OCI-M1 (cell line): Measurements from ENCODE around the gene ZNF736.
"Not testable (repeated sequence)": the region's sequence is repeated elsewhere in the genome, so short reads cannot be mapped to it uniquely, and the experiment has no call there.

Experiments used
- DNase-seq: peaks from one replicate; lab custom pipeline; 2025; lab: John Stamatoyannopoulos, UW

ZNF736 gene

DNA sequence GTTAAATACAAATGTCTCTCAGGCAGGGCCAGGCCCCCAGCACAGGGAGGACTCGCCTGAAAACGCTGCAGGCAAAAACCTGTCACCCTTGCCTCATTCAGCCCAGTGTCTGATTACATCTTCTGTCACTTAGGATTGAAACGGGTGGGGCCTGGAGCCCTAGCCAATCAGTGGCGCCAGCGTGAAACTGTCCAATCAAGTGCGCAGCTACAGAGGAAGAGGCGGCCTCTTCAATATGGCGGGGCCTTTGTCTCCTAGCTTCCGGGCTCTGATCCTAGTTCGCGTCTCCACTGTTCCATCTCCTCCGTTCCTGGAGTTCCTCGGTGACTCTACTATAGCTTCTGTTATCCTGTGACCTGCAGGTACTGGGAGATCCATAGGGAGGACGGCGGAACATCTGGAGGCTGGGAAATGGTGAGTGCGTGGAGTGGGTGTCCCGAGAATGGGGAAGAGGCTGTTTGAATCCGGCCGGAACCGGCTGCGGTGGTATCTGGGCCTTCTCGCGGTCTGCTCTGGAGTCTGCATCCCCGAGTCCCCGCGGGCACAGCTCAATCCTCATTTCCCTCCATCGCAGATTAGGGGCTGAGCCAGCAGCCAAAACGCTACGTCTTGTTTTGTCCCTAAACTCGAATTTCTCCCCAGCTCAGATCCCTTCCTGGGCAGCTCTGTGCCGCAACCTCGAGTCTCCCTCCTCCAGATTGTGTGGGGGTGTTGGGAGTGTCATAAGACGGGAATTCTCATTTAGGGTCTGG, at the start of gene ZNF736:
Gene ZNF736 (plus strand): TSS at position 222 of the 752 bp plus-strand sequence. CDS start 190 bp downstream, at position 412.
- peak; percentile 99 for DNase-seq

GRCh38 chr7:64266341-64266919, 47.3 kb upstream of the ZNF736 start:
- no peak for DNase-seq

GRCh38 chr7:64277630-64278029, 36.1 kb upstream of the ZNF736 start:
- DNase-seq = peak; percentile 46

GRCh38 chr7:64294701-64295420, 18.9 kb upstream of the ZNF736 start:
- no peak for DNase-seq

GRCh38 chr7:64297418-64297817, 16.3 kb upstream of the ZNF736 start:
- DNase-seq = not testable (repeated sequence)

DNA sequence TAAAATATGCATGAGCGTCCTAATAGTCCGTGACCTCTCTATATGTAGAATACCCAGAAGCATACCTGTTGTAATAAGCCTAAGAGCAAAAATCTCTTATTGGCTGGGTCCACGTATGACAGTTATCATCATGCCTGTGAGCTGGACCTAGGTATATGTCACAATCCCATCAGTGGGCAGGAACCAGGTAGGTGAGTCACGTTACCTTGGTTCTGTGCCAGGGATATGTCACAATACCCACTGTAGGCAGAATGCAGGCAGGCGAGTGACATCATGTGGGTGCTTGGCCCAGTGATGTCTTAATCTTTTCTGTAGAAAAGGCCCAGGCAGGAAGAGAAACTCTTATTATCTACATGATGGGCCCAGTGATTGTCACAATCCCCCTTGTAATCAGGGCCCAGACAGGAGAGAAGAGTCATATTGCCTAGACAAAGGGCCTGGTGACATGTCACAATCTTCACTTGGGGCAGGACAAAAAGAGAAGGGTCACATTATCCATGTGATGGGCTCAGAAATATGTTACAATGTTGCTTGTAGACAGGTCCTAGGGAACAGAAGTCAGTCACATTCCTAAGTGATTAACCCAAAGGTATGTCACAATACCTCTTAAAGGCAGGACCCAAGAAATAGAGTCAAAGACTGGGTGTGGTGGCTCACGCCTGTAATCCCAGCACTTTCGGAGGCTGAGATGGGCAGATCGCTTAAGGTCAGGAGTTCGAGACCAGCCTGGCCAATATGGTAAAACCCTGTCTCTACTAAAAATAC, 12.9 kb upstream of the ZNF736 start:
- no peak for DNase-seq

DNA sequence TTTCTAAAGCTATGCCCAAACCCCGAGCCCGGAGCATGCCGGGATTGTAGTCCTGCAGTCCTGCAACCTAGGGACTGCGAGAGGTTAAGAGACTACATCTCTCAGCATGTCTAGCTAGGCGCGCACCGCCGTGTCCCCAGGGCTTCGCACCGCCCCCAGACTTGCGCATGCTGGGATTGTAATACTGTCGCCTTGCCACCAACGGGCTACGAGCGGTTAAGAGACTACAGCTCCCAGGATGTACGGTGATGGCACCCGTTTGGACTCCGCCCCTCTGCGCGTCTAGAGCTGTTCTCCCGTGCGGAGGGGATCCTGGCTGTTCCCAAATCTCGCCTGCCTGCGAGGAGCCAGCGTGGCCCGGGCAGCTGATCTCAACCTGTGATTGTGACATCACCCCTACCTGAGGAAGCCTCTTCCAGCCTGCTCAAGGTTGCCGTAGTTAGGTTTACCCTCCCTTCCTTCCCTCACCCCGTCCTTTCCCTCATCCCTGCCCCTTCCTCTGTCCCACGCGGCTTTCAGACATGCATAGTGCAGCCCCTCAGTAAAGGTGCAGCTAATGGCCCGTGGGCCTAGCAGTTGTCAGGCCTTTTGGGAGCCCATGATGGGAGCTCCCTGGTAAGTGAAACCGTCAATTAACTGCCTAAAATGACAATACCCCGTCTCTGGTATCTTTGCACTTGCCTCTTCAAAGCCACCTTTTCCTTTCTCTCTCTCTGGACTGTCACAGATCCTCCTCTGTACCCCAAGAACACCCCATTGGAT, 6.3 kb upstream of the ZNF736 start:
- peak; percentile 99 for DNase-seq

DNA sequence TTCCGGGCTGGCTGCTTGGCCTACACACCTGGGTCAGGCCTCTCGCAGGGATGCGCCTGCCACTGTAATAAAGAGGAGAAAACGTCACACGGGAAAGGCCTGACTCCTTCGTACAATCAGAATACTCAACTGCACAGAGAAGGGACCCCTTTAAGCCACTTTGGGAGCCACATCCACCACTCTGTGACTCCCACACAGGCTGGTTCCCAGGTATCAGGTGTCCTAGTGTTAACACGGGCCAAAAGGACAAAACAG, 5.8 kb upstream of the ZNF736 start:
- no peak for DNase-seq

GRCh38 chr7:64310426-64310825, 3.3 kb upstream of the ZNF736 start:
- DNase-seq = no peak

- no peak for DNase-seq
Measured at GRCh38 chr7:64312826-64313225, 935 bp upstream of the ZNF736 start.

GRCh38 chr7:64314566-64314965, 805 bp downstream of the ZNF736 start:
- peak; percentile 67 for DNase-seq

- not testable (repeated sequence) for DNase-seq
Measured at GRCh38 chr7:64316031-64316742, 2.4 kb downstream of the ZNF736 start.

DNA sequence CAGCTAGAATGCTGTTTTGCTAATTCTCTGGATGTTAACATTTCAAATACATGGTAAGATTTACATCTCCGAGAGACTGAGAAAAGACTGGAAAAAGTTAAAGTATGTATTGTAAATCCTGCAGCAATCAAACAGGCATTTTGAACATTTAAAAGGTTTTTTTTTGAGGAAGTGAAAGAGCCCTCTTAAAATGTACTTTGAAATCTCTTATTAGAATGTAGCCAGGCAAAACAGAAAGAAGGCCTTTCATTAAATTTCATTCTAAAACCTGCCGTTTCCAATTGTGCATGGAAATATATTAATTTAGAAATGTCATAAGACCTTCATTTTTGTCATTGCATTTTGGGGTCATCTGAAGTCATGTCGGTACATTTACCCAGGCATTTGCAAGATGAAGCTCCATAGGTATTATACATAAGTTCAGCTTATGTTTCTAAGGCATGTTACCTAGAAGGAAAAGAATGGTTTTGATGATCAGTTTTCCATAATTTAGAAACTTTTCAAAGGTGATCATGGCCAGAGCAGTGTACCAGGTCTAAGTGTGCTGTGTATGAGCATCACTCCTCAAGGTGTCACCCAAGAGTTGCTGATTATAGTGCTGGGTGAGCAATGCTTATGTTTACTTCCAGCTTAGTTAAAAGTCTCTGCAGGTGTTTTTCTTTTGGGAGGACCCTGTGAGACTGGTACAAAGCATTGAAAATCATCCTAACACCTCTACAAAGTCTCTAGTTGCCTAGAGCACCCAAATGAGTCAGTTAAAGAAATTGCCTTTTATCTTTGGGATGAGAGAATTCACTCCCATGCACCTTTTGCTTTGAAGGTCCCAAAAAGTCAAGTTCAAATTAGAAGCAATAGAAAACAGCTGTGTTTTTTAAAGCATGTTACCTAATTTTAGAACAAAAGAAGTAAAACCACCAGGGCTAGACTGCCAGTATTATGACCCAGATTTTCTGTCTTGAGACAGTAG, 7.1 kb downstream of the ZNF736 start:
- peak; percentile 30 for DNase-seq

DNA sequence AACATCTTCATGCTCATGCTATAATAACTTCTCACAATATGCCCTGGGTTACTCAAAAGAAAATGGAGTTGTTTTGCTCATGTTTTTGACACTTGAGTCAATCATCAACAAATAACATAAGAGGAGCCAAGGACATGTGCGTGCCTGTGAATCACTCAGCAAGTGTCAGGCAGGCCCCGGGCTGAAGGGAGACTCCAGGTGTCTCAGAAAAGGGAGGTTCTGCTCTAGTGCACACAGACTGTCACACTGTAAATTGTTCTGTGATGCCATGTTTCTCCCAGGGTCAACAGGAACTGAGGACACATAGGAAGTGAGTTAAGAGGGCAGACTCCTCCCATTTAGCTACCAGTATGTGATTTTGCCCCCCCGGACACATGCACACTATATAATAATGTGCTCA, 10.4 kb downstream of the ZNF736 start:
- DNase-seq = not testable (repeated sequence)

- DNase-seq = peak; percentile 31
Measured at GRCh38 chr7:64348713-64349210, 35.0 kb downstream of the ZNF736 start.

DNA sequence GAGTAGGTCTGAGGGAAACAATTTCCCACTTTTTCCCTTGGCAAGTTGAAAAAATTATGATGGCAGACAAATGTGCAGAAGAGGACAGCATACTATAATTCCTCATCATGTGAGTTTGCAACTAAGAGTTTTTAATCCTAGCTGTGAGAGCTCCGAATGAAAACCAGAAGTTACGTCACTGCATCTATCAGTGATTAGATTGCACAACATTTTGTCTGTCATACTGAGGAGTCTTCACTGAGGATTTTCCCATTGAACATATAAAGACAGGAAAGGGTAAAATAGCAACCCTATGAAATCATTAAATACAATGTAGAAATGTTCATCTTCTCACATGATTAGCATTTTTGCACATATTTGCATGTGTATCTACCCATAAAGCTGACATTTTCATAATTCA, 45.8 kb downstream of the ZNF736 start:
- no peak for DNase-seq

DNA sequence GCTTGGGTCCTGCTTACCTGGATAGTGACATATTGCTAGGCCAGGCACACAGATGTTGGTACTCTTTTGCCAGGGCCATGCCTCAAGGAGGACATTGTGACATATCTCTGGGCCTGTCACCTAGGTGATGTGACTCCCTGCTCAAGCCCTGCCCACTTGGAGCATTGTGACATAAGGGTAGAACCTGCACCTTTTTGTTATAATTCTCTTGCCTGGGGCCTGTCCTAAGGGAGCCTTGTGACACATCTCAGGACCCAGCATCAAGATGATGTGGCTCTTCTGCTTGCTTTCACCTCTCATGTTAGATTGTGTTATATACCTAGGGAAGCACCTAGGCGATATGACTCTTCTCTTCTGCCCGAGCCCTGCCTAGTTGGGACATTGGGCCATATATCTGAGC, 57.4 kb downstream of the ZNF736 start:
- no peak for DNase-seq

DNA sequence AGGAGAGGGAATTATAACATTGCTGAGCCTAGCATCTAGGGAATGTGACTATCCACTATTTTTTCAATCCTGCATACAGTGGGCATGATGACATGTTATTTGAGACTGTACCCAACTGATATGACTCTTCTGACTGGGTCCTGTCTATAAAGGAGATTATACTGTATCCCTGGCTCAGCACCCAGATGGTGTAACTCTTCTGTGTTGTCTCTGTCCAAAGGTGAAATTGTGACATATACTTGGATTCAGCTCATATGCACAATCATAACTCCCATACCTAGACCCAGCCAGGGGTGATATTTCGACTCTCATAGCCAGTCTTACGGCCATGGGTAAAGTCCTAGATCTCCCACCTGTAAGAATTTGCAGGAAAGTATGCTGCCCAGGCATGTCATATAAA, 59.3 kb downstream of the ZNF736 start:
- no peak for DNase-seq

GRCh38 chr7:64400401-64400800, 86.6 kb downstream of the ZNF736 start:
- DNase-seq = no peak
